HT-29 (cell line): ENCODE data around the gene KIAA1671. TPM values are rescaled to one million over a fixed set of nuclear protein-coding genes. Genes with fewer than 3 reads are reported as not detected.
"Not testable (repeated sequence)": the region's sequence is repeated elsewhere in the genome, so short reads cannot be mapped to it uniquely, and the experiment has no call there.

Source experiments
- DNase-seq: peaks from one replicate; pipeline ENCODE4 v3.0.0-alpha.2; 2015; ENCODE audit warnings: low spot score
- small RNA-seq: library from RNA; depleted of rRNA; stranded (forward); fragments of <200 nt; gene quantifications from one replicate; pipeline ENCODE3, GENCODE V24; 2014
- total RNA-seq: library from RNA; depleted of rRNA; stranded (reverse); fragments of >200 nt; shearing (Covaris generic); gene quantifications from 2 replicates; pipeline ENCODE4 v1.2.3, GENCODE V29; 2014; rRNA removed

Gene KIAA1671
- total RNA-seq, 1 experiment from 2014 or later, result 11.2 TPM

GRCh38 chr22:25223269-25223850, 270.8 kb downstream of the KIAA1671 start:
- DNase-seq, result no peak

GRCh38 chr22:25228822-25229221, 276.3 kb downstream of the KIAA1671 start:
- DNase-seq, result no peak

DNA sequence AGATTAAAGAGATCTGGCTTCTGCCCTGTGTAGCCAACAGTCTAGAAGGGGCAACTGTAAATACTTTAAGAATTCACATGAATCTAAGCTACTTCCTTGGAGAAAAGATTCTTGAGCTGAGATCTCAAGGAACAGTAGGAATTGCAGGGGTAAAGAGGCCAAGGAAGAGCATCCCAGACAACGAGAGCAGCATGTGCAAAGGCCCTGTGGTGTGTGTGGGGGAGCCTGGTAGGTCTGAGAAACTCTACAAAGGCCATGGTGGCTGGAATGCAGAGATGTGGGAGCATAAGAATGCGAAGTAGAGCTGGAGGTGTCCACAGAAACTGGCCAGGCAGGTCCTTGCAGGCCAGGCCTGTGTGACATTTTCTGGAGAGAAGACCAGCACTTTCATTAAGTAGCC, 278.2 kb downstream of the KIAA1671 start:
- DNase-seq, result not testable (repeated sequence)

DNA sequence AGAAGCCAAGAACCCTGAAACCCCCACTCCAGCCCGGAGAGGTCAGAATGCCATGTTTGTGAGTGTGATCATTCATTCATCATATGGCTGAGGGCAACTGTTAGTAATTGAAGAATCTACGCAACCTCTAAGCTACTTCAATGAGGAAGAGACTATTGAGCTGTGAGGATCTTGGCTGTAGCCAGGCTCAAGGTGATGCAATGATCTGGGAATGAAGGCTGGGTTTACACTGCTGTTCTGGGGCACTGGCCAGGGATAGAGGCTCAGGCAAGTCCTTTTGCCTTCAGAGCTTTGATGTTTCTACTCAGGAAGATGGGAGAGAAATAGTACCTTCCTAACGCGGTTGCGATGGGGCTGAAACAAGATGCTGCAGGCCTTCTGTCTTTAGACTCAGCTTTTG, 279.8 kb downstream of the KIAA1671 start:
- no peak for DNase-seq

DNA sequence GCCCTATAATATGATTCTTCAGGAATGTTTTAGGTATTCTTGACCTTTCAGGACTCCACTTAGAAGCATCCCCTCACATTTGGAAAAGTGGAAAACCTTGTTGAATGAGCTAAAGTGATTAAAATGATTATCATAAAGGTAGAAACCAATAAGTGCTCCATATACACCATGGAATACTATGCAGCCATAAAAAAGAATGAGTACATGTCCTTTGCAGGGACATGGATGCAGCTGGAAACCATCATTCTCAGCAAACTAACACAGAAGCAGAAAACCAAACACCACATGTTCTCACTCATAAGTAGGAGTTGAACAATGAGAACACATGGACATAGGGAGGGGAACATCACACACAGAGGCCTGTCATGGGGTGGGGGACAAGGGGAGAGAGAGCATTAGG, 281.2 kb downstream of the KIAA1671 start:
- DNase-seq, result not testable (repeated sequence)

GRCh38 chr22:25235547-25236290, 283.2 kb downstream of the KIAA1671 start:
- peak; percentile 67 for DNase-seq

DNA sequence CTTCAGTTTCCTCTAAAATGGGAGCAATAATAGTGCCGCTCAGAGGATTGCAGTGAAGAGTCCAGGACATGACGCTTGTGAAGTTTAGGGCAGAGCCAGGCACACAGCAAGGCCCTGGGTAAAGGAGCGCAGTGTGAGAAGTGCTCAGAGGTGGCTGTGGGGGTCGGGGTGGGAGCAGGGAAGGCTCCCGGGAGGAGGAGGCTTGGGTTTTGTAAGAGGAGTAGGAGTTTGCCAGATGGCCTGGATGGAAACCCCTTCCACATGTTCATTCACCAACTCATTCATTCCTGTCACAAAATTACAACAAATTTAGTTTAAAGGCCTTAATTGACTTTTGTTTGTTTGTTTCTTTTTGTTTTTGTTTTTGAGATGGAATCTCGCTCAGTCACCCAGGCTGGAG, 283.9 kb downstream of the KIAA1671 start:
- no peak for DNase-seq

GRCh38 chr22:25237503-25237902, 285.0 kb downstream of the KIAA1671 start:
- no peak for DNase-seq

GRCh38 chr22:25238058-25238457, 285.5 kb downstream of the KIAA1671 start:
- not testable (repeated sequence) for DNase-seq

Small RNA genes within 50 kb of the gene (small RNA-seq; reads per million reads assigned to genes)
- not detected for gene Z99916.2

Other genes starting within 250 kb of the KIAA1671 start
- not detected in 2 replicates for gene PIWIL3, start 178.0 kb upstream of the KIAA1671 start, total RNA-seq
- 0.13 and 0.23 TPM in 2 replicates for gene SGSM1, start 146.5 kb upstream of the KIAA1671 start, total RNA-seq
- not detected in 2 replicates for gene LHFPL7, start 6.0 kb upstream of the KIAA1671 start, total RNA-seq
- gene CRYBB3, start 247.1 kb downstream of the KIAA1671 start, total RNA-seq, result 0.46 TPM in 1 of 2 replicates, not detected in the other